Loucy (cell line): Measurements from ENCODE around the gene IL17RE.

Experiments
- CTCF ChIP-seq: fragments of 200-600 bp; sonication (generic); conservative IDR thresholded peaks from 2 replicates; pipeline ENCODE4 v1.5.1; 2014; ENCODE audit warnings: mild to moderate bottlenecking, antibody characterized with exemption, low read length
- EZH2phosphoT487 ChIP-seq: fragments of 200-600 bp; IDR thresholded peaks from 2 replicates; pipeline ENCODE4 v1.6.1; 2018; ENCODE audit warnings: antibody characterized with exemption, mild to moderate bottlenecking, moderate library complexity, borderline replicate concordance

GRCh38 chr3:9889405-9889804 is 13.2 kb upstream of the IL17RE start:
- no peak for TF ChIP-seq CTCF
- TF ChIP-seq EZH2phosphoT487: no peak
